Central memory CD4-positive, alpha-beta T cell (primary cell): ENCODE data around the gene ITPRIPL1.
A peak's percentile ranks its signal among the peaks of the same experiment; 100 is the strongest.
"Not testable (repeated sequence)": the region's sequence is repeated elsewhere in the genome, so short reads cannot be mapped to it uniquely, and the experiment has no call there.

ENCODE experiments used
- DNase-seq: peaks from one replicate; pipeline ENCODE4 v3.0.0; 2022
- total RNA-seq, 3 experiments: gene quantifications; one replicate each; lab custom pipeline; 2026; lab: John Stamatoyannopoulos, UW

Gene ITPRIPL1
- total RNA-seq: 5.0 to 29.2 (median 22.4) reads per million in 3 experiments

GRCh38 chr2:96325041-96325883 lies at the start of gene ITPRIPL1:
ITPRIPL1 (plus strand) TSS chr2:96325317; CDS start chr2:96325840, 523 bp downstream.
- DNase-seq: no peak

GRCh38 chr2:96276787-96277499 lies 48.2 kb upstream of the ITPRIPL1 start:
- DNase-seq: no peak

- DNase-seq: no peak
These were observed 37.8 kb upstream of the ITPRIPL1 start for GRCh38 chr2:96287273-96287856.

GRCh38 chr2:96291751-96292150 lies 33.4 kb upstream of the ITPRIPL1 start:
- DNase-seq: no peak

- not testable (repeated sequence) for DNase-seq
These were observed 30.8 kb upstream of the ITPRIPL1 start for GRCh38 chr2:96294271-96294670.

- DNase-seq: no peak
These were observed 28.2 kb upstream of the ITPRIPL1 start for GRCh38 chr2:96296925-96297324.

- DNase-seq: no peak
These were observed 23.3 kb upstream of the ITPRIPL1 start for GRCh38 chr2:96301865-96302264.

GRCh38 chr2:96304606-96305005 lies 20.5 kb upstream of the ITPRIPL1 start:
- DNase-seq: no peak

GRCh38 chr2:96305091-96305978 lies 19.8 kb upstream of the ITPRIPL1 start, which contains the start of gene SNRNP200:
SNRNP200 (minus strand) TSS chr2:96305546; CDS start chr2:96305437, 109 bp downstream.
- DNase-seq: peak; percentile 92

GRCh38 chr2:96305979-96306308 lies 19.2 kb upstream of the ITPRIPL1 start:
- DNase-seq: no peak

- DNase-seq: no peak
These were observed 18.7 kb upstream of the ITPRIPL1 start for GRCh38 chr2:96306370-96306769.

- no peak for DNase-seq
These were observed 16.9 kb upstream of the ITPRIPL1 start for GRCh38 chr2:96308248-96308647.

- DNase-seq: no peak
These were observed 10.1 kb upstream of the ITPRIPL1 start for GRCh38 chr2:96315005-96315399.

- DNase-seq: no peak
These were observed 9.6 kb upstream of the ITPRIPL1 start for GRCh38 chr2:96315400-96316071.

GRCh38 chr2:96316999-96317398 lies 8.1 kb upstream of the ITPRIPL1 start:
- no peak for DNase-seq

- no peak for DNase-seq
These were observed 7.5 kb upstream of the ITPRIPL1 start for GRCh38 chr2:96317584-96317997.

- DNase-seq: no peak
These were observed 6.4 kb upstream of the ITPRIPL1 start for GRCh38 chr2:96318723-96319122.

- DNase-seq: no peak
These were observed 5.7 kb upstream of the ITPRIPL1 start for GRCh38 chr2:96319396-96319795.

GRCh38 chr2:96320326-96320725 lies 4.8 kb upstream of the ITPRIPL1 start:
- DNase-seq: no peak

- DNase-seq: no peak
These were observed 4.1 kb upstream of the ITPRIPL1 start for GRCh38 chr2:96320728-96321622.

GRCh38 chr2:96323849-96324248 lies 1.3 kb upstream of the ITPRIPL1 start:
- no peak for DNase-seq
